K562 (cell line): Measurements from ENCODE around the gene GRIN2A. TPM values are rescaled to one million over a fixed set of nuclear protein-coding genes. Genes with fewer than 3 reads are reported as not detected.

Experiments used
- ATAC-seq: fragments of 200-7000 bp; cut with Tn5 transposase; 3 replicates; pipeline ENCODE4 v1.9.1; 2020; ENCODE audit warnings: moderate library complexity
- BruUV-seq: library from RNA; stranded (reverse); fragments of 400-500 nt; replicated peaks from 2 replicates; lab custom pipeline; 2021; lab: Mats Ljungman, UMichigan
- CTCF ChIA-PET: fragments of 300-600 bp; formaldehyde crosslinking; extraction: SDS; loops from one replicate; lab custom pipeline; 2021; ENCODE audit warnings: low intra/inter-chr PET ratio; lab: Yijun Ruan, JAX
- POLR2A ChIA-PET: fragments of 300-600, 350-650 bp; sonication (Branson Sonifier 250); formaldehyde crosslinking; extraction: SDS; loops from one replicate; lab custom pipeline; 2021; ENCODE audit warnings: antibody characterized with exemption, inconsistent platforms; lab: Yijun Ruan, JAX
- DNase-seq, 4 experiments: peaks; one replicate each; pipeline versions ENCODE4 v3.0.0 to v3.0.0-alpha.2; 2011 to 2018; ENCODE audit warnings: low spot score in 3 of 4, mixed read lengths in 3 of 4; ENCODE audit errors: extremely low read depth in 1 of 4
- FAIRE-seq: peaks from 2 replicates; lab custom pipeline; 2011; peaks lifted over from hg19 to GRCh38; lab: Jason Lieb, UNC
- H2AFZ ChIP-seq: 2 replicates; pipeline ENCODE4 v1.6.0; 2011; ENCODE audit warnings: low read depth, low read length, control low read depth, inconsistent platforms
- H3K27ac ChIP-seq: fragments of 200-600 bp; 3 replicates; pipeline ENCODE4 v1.8.0; 2011; ENCODE audit warnings: low read depth, mild to moderate bottlenecking, control low read depth, inconsistent platforms, low read length, moderate library complexity, mixed read lengths; ENCODE audit errors: extremely low read depth
- H3K27me3 ChIP-seq, 2 experiments: fragments of 300-600 bp in 1 of 2; 2 replicates in 1 of 2; 3 replicates in 1 of 2; pipeline versions ENCODE4 v1.6.0 to v1.8.0; 2011; ENCODE audit warnings: inconsistent platforms in 2 of 2, low read length in 2 of 2, mild to moderate bottlenecking in 1 of 2, mixed read lengths in 1 of 2, moderate library complexity in 1 of 2; ENCODE audit not compliant: control insufficient read depth in 2 of 2, insufficient read depth in 2 of 2
- H3K36me3 ChIP-seq: fragments of 300-600 bp; 3 replicates; pipeline ENCODE4 v1.8.0; 2011; ENCODE audit warnings: mild to moderate bottlenecking, low read length, inconsistent platforms; ENCODE audit not compliant: control insufficient read depth, insufficient read depth
- H3K4me1 ChIP-seq, 2 experiments: fragments of 200-600 bp in 1 of 2; replicated peaks in 1 of 2; 2 replicates in 1 of 2; 3 replicates in 1 of 2; pipeline versions ENCODE4 v1.5.1 to v1.8.0; 2011; ENCODE audit warnings: inconsistent platforms in 2 of 2, low read length in 2 of 2, mild to moderate bottlenecking in 1 of 2, mixed read lengths in 1 of 2, moderate library complexity in 1 of 2; ENCODE audit not compliant: control insufficient read depth in 2 of 2, insufficient read depth in 2 of 2
- H3K4me2 ChIP-seq: 2 replicates; pipeline ENCODE4 v1.6.1; 2011; ENCODE audit warnings: low read length, control low read depth, inconsistent platforms, mixed read lengths; ENCODE audit not compliant: insufficient read depth
- H3K4me3 ChIP-seq: fragments of 200-600 bp; sonication (generic), shearing (Covaris generic); 2 replicates; pipeline ENCODE4 v1.5.1; 2016; ENCODE audit warnings: control low read depth, inconsistent platforms
- H3K79me2 ChIP-seq: fragments of 200-600 bp; 3 replicates; pipeline ENCODE4 v1.8.0; 2011; ENCODE audit warnings: low read length, inconsistent platforms; ENCODE audit not compliant: control insufficient read depth, insufficient read depth
- H3K9ac ChIP-seq, 2 experiments: 2 replicates each; pipeline versions ENCODE4 v1.6.0 to v1.6.1; 2011; ENCODE audit warnings: low read depth in 2 of 2, low read length in 2 of 2, control low read depth in 1 of 2, inconsistent platforms in 1 of 2, mild to moderate bottlenecking in 1 of 2, mixed read lengths in 1 of 2; ENCODE audit not compliant: insufficient read depth in 1 of 2
- H3K9me1 ChIP-seq: one replicate; pipeline ENCODE4 v1.6.0; 2011; ENCODE audit warnings: inconsistent platforms, mild to moderate bottlenecking, low read length, moderate library complexity; ENCODE audit not compliant: control insufficient read depth, insufficient read depth
- H3K9me3 ChIP-seq: replicated peaks from 2 replicates; pipeline ENCODE4 v1.5.1; 2011; ENCODE audit warnings: low read depth, low read length, inconsistent platforms; ENCODE audit not compliant: control insufficient read depth, insufficient read depth
- H4K20me1 ChIP-seq: replicated peaks from 2 replicates; pipeline ENCODE4 v1.6.1; 2011; ENCODE audit warnings: low read length, inconsistent platforms, mixed read lengths; ENCODE audit not compliant: control insufficient read depth, insufficient read depth
- CBFA2T3 ChIP-seq: fragments of 450-650 bp; IDR thresholded peaks from 2 replicates; pipeline ENCODE4 v1.6.1; 2017
- CC2D1A ChIP-seq: fragments of 450-650 bp; IDR thresholded peaks from 2 replicates; pipeline ENCODE4 v1.6.1; 2017; ENCODE audit warnings: mild to moderate bottlenecking
- GATAD2B ChIP-seq: fragments of 450-650 bp; IDR thresholded peaks from 2 replicates; pipeline ENCODE4 v1.6.1; 2017; ENCODE audit warnings: mild to moderate bottlenecking, borderline replicate concordance
- HDAC2 ChIP-seq: fragments of 450-650 bp; IDR thresholded peaks from 2 replicates; pipeline ENCODE4 v1.6.1; 2016; ENCODE audit warnings: mild to moderate bottlenecking
- JUN ChIP-seq, 2 experiments: sonication (generic) in 1 of 2; formaldehyde crosslinking in 1 of 2; IDR thresholded peaks; 2 replicates each; pipeline versions ENCODE4 v1.6.1 to v1.8.0; 2012 to 2022; ENCODE audit warnings: borderline replicate concordance in 2 of 2, mild to moderate bottlenecking in 2 of 2, improper control_type of control experiment in 1 of 2, low read depth in 1 of 2, low read length in 1 of 2, missing genetic modification reagents in 1 of 2
- RBFOX2 ChIP-seq: fragments of 200-400 bp; formaldehyde crosslinking; IDR thresholded peaks from 2 replicates; pipeline ENCODE4 v1.6.1; 2017; ENCODE audit warnings: low read depth, mild to moderate bottlenecking, low read length, moderate library complexity
- RBM22 ChIP-seq: fragments of 200-400 bp; formaldehyde crosslinking; IDR thresholded peaks from 2 replicates; pipeline ENCODE4 v1.6.1; 2018; ENCODE audit warnings: low read length, low read depth; ENCODE audit not compliant: poor library complexity, severe bottlenecking
- SIRT6 ChIP-seq: IDR thresholded peaks from one replicate; pipeline ENCODE4 v1.6.1; 2012; ENCODE audit warnings: low read depth, mild to moderate bottlenecking, control low read depth, inconsistent platforms, low read length, moderate library complexity
- ZNF445 ChIP-seq: fragments of 250-450 bp; sonication (Bioruptor Pico); IDR thresholded peaks from 2 replicates; pipeline ENCODE4 v1.4.0; 2020; ENCODE audit warnings: low read depth, mild to moderate bottlenecking, moderate library complexity
- ZNF668 ChIP-seq: fragments of 250-450 bp; sonication (Bioruptor Pico); IDR thresholded peaks from 2 replicates; pipeline ENCODE4 v1.8.0; 2022; ENCODE audit warnings: mild to moderate bottlenecking, inconsistent platforms
- ZNF79 ChIP-seq: fragments of 250-450 bp; sonication (Bioruptor Pico); IDR thresholded peaks from 2 replicates; pipeline ENCODE4 v1.4.0; 2020; ENCODE audit warnings: low read depth, mild to moderate bottlenecking, moderate library complexity
- WGBS: fragments of 100-300 bp; shearing (Covaris generic); methylation state at CpG from one replicate; pipeline ENCODE4 v1.1.6; 2016; ENCODE audit warnings: low coverage, mixed read lengths; ENCODE audit not compliant: insufficient coverage; ENCODE audit errors: missing lambda C conversion rate; 5-methylcytosine and 5-hydroxymethylcytosine counted together
- in situ Hi-C: fragments of 300-500 bp; cut with MboI; formaldehyde crosslinking; loops from 4 replicates; pipeline ENCODE4 v1.15.0; 2018; ENCODE audit warnings: inconsistent platforms, mixed read lengths
- intact Hi-C: fragments of 100-400 bp; cut with micrococcal nuclease; formaldehyde crosslinking; loops from 2 replicates; pipeline ENCODE4 v1.14.2; 2022
- polyA plus RNA-seq, 8 experiments: library from polyadenylated mRNA; depleted of rRNA in 4 of 8; stranded (reverse) in 5 of 8; unstranded in 3 of 8; fragments of >200 nt; fragmentation: Nextera tagmentation in 2 of 8; fragmentation: Illumina TruSeq in 1 of 8; extraction: Ambion mirVana in 2 of 8; extraction: Trizol in 1 of 8; gene quantifications; 2 replicates each; pipeline versions ENCODE4 v1.2.1 to v1.2.3, GENCODE V29; 2011 to 2014; ENCODE audit warnings: inconsistent platforms in 1 of 8, missing spikeins in 1 of 8
- total RNA-seq, 7 experiments: library from RNA; depleted of rRNA in 6 of 7; stranded (reverse); fragments of >200 nt in 6 of 7; fragmentation: Illumina TruSeq in 2 of 7; extraction: Trizol in 2 of 7; gene quantifications; 2 replicates each; pipeline versions ENCODE4 v1.2.1 to v1.2.3, GENCODE V29; 2011 to 2021; ENCODE audit warnings: low replicate concordance in 1 of 7
- TF ChIP-seq, protein P1 (sequence below), 3 experiments: fragments of 200-800 bp in 1 of 3; sonication (Bioruptor generic) in 1 of 3; sonication (generic) in 1 of 3; formaldehyde crosslinking in 1 of 3; IDR thresholded peaks; 2 replicates each; pipeline versions ENCODE4 v1.6.1 to v1.8.0; 2016 to 2022; ENCODE audit warnings: mild to moderate bottlenecking in 2 of 3, missing compliant biosample characterization in 2 of 3, missing genetic modification characterization in 2 of 3, missing genetic modification reagents in 1 of 3
- TF ChIP-seq, protein P2 (sequence below): IDR thresholded peaks from 2 replicates; pipeline ENCODE4 v1.6.1; 2011; ENCODE audit warnings: borderline replicate concordance, low read depth, mild to moderate bottlenecking, moderate library complexity, low read length; ENCODE audit not compliant: insufficient read depth, poor library complexity, severe bottlenecking
- TF ChIP-seq, protein P3 (sequence below): sonication (generic); formaldehyde crosslinking; IDR thresholded peaks from 2 replicates; pipeline ENCODE4 v1.8.1; 2023; ENCODE audit warnings: mild to moderate bottlenecking, missing genetic modification reagents

The GRIN2A gene
- total and polyA plus RNA-seq, 9 of the 15 experiments (the other 6 are each of a cell fraction or from before 2014, with no cell fraction given): not detected

DNA sequence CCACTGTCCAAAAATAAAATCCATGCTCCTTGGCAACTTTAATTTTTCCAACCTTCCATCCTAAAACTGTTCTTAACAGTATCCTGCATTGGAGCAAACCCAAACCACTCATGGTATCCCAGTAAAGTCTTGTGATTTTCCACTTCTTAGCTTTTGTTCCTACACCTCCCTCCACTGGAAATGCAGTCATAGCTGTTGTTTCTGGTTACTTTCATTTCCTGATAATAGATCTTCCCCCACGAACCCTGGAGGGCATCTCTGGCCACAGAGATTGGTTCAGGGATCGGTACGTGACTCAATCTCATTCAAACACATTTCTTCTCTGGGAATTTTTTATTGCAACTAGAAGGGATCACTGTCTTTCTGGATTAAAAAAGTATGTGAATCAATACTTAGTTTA, 276.0 kb downstream of the GRIN2A start:
- no peak overlapping the region for H3K9ac ChIP-seq
- no peak overlapping the region for H3K27ac ChIP-seq
- no peaks in the 10 kb centered on the region for H3K79me2 ChIP-seq
- no peak overlapping the region for H2AFZ ChIP-seq
- no peak overlapping the region for H3K4me3 ChIP-seq
- ChIA-PET POLR2A (no interaction called here), CTCF (no interaction called here)
- intact Hi-C loops: no loop called here
- in situ Hi-C loops: no loop called here
- no peaks in the 10 kb centered on the region for H4K20me1 ChIP-seq
- no peaks in the 10 kb centered on the region for H3K9me3 ChIP-seq
- no peak for FAIRE-seq
- no peaks in the 10 kb centered on the region for H3K4me1 ChIP-seq
- ATAC-seq: no peak
- 0% methylated on average over 3 of the region's 3 CpGs for WGBS
- TF ChIP-seq, protein P1, sequence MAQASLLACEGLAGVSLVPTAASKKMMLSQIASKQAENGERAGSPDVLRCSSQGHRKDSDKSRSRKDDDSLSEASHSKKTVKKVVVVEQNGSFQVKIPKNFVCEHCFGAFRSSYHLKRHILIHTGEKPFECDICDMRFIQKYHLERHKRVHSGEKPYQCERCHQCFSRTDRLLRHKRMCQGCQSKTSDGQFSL (CRISPR knock-in tag; IDR thresholded peaks at IDR 0.05): no peak
- TF ChIP-seq, protein P1 (tag; IDR thresholded peaks at IDR 0.05): no peak
- TF ChIP-seq, protein P2, sequence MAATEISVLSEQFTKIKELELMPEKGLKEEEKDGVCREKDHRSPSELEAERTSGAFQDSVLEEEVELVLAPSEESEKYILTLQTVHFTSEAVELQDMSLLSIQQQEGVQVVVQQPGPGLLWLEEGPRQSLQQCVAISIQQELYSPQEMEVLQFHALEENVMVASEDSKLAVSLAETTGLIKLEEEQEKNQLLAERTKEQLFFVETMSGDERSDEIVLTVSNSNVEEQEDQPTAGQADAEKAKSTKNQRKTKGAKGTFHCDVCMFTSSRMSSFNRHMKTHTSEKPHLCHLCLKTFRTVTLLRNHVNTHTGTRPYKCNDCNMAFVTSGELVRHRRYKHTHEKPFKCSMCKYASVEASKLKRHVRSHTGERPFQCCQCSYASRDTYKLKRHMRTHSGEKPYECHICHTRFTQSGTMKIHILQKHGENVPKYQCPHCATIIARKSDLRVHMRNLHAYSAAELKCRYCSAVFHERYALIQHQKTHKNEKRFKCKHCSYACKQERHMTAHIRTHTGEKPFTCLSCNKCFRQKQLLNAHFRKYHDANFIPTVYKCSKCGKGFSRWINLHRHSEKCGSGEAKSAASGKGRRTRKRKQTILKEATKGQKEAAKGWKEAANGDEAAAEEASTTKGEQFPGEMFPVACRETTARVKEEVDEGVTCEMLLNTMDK: no peak
- TF ChIP-seq SIRT6 (no peak), ZNF445 (CRISPR knock-in tag) (no peak), RBM22 (no peak), RBFOX2 (no peak), GATAD2B (no peak), CBFA2T3 (no peak), ZNF668 (CRISPR knock-in tag) (no peak), CC2D1A (no peak), HDAC2 (no peak), ZNF79 (CRISPR knock-in tag) (no peak), JUN (IDR thresholded peaks at IDR 0.05; ENCODE audit: borderline replicate concordance, low read depth, low read length) (no peak), JUN (CRISPR knock-in tag; IDR thresholded peaks at IDR 0.05; ENCODE audit: borderline replicate concordance) (no peak)
- TF ChIP-seq, protein P3, sequence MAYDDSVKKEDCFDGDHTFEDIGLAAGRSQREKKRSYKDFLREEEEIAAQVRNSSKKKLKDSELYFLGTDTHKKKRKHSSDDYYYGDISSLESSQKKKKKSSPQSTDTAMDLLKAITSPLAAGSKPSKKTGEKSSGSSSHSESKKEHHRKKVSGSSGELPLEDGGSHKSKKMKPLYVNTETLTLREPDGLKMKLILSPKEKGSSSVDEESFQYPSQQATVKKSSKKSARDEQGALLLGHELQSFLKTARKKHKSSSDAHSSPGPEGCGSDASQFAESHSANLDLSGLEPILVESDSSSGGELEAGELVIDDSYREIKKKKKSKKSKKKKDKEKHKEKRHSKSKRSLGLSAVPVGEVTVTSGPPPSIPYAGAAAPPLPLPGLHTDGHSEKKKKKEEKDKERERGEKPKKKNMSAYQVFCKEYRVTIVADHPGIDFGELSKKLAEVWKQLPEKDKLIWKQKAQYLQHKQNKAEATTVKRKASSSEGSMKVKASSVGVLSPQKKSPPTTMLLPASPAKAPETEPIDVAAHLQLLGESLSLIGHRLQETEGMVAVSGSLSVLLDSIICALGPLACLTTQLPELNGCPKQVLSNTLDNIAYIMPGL: no peak
- peaks cover 0 to 3% of the 10 kb centered on the region in 2 experiments; a peak in 1 of 5 replicates for H3K27me3 ChIP-seq
- no peak for DNase-seq
- H3K36me3 ChIP-seq: no peaks in the 10 kb centered on the region
- BruUV-seq: no TSS peak
- no peak overlapping the region for H3K4me2 ChIP-seq
- no peaks in the 10 kb centered on the region for H3K9me1 ChIP-seq
